GM12878 (cell line): Measurements from ENCODE around the gene IFT88. TPM values are rescaled to one million over a fixed set of nuclear protein-coding genes. Genes with fewer than 3 reads are reported as not detected.

Source experiments
- ATAC-seq: fragments of 200-7000 bp; cut with Tn5 transposase; 3 replicates; pipeline ENCODE4 v1.9.1; 2020; ENCODE audit warnings: mild to moderate bottlenecking, moderate library complexity
- BruUV-seq: library from RNA; stranded (reverse); fragments of 400-500 nt; replicated peaks from 2 replicates; lab custom pipeline; 2021; lab: Mats Ljungman, UMichigan
- CTCF ChIA-PET: fragments of 300-600 bp; sonication (Branson Sonifier 250); formaldehyde crosslinking; extraction: SDS; loops from one replicate; lab custom pipeline; 2021; ENCODE audit warnings: inconsistent platforms; lab: Yijun Ruan, JAX
- POLR2A ChIA-PET: fragments of 350-600 bp; formaldehyde crosslinking; extraction: SDS; loops from one replicate; lab custom pipeline; 2021; ENCODE audit warnings: inconsistent platforms; lab: Charles Lee
- RAD21 ChIA-PET: fragments of 300-600 bp; sonication (Branson Sonifier 250); formaldehyde crosslinking; loops from one replicate; lab custom pipeline; 2023; ENCODE audit warnings: antibody characterized with exemption; ENCODE audit not compliant: unreplicated experiment; lab: Charles Lee
- SMC1A ChIA-PET: fragments of 300-600 bp; sonication (Branson Sonifier 250); formaldehyde crosslinking; loops from one replicate; lab custom pipeline; 2023; ENCODE audit not compliant: unreplicated experiment, uncharacterized antibody; lab: Charles Lee
- DNase-seq: peaks from one replicate; pipeline ENCODE4 v3.0.0-alpha.2; 2011; ENCODE audit warnings: low read depth, low spot score
- FAIRE-seq: peaks from 3 replicates; lab custom pipeline; 2011; peaks lifted over from hg19 to GRCh38; lab: Jason Lieb, UNC
- H2AFZ ChIP-seq: 2 replicates; pipeline ENCODE4 v1.6.0; 2011; ENCODE audit warnings: low read depth, low read length, control low read depth; ENCODE audit not compliant: control insufficient read depth
- H3K27ac ChIP-seq: 2 replicates; pipeline ENCODE4 v1.5.1; 2011; ENCODE audit warnings: control low read depth; ENCODE audit not compliant: control insufficient read depth, insufficient read depth
- H3K27me3 ChIP-seq, 2 experiments: replicated peaks in 1 of 2; 2 replicates each; pipeline versions ENCODE4 v1.6.0 to v1.6.1; 2011; ENCODE audit warnings: low read length in 1 of 2; ENCODE audit not compliant: control insufficient read depth in 2 of 2, insufficient read depth in 2 of 2
- H3K36me3 ChIP-seq, 2 experiments: 2 replicates each; pipeline ENCODE4 v1.5.1; 2011; ENCODE audit warnings: low read length in 1 of 2; ENCODE audit not compliant: control insufficient read depth in 2 of 2, insufficient read depth in 2 of 2
- H3K4me1 ChIP-seq: 2 replicates; pipeline ENCODE4 v1.6.1; 2011; ENCODE audit warnings: mild to moderate bottlenecking, low read length, moderate library complexity, mixed read lengths; ENCODE audit not compliant: control insufficient read depth, insufficient read depth
- H3K4me2 ChIP-seq: 2 replicates; pipeline ENCODE4 v1.6.0; 2011; ENCODE audit warnings: control low read depth; ENCODE audit not compliant: control insufficient read depth, insufficient read depth
- H3K4me3 ChIP-seq: fragments of 200-600 bp; sonication (generic); 2 replicates; pipeline ENCODE4 v1.5.1; 2016
- H3K79me2 ChIP-seq: 2 replicates; pipeline ENCODE4 v1.6.0; 2011; ENCODE audit warnings: low read length; ENCODE audit not compliant: control insufficient read depth, insufficient read depth
- H3K9ac ChIP-seq: 2 replicates; pipeline ENCODE4 v1.8.0; 2011; ENCODE audit warnings: low read length, control low read depth, mixed read lengths; ENCODE audit not compliant: control insufficient read depth, insufficient read depth
- H3K9me3 ChIP-seq: replicated peaks from 3 replicates; pipeline ENCODE4 v1.5.1; 2011; ENCODE audit warnings: mild to moderate bottlenecking, low read length; ENCODE audit not compliant: control insufficient read depth, insufficient read depth
- H4K20me1 ChIP-seq: 2 replicates; pipeline ENCODE4 v1.6.0; 2011; ENCODE audit not compliant: control insufficient read depth, insufficient read depth
- BMI1 ChIP-seq: fragments of 450-650 bp; IDR thresholded peaks from 2 replicates; pipeline ENCODE4 v1.6.1; 2016; ENCODE audit warnings: mild to moderate bottlenecking, moderate library complexity, borderline replicate concordance
- HDAC2 ChIP-seq: fragments of 200-600 bp; sonication (generic); IDR thresholded peaks from 2 replicates; pipeline ENCODE4 v1.6.1; 2017
- KLF5 ChIP-seq: fragments of 450-650 bp; IDR thresholded peaks from 2 replicates; pipeline ENCODE4 v1.6.1; 2014; ENCODE audit warnings: mild to moderate bottlenecking; ENCODE audit not compliant: partially characterized antibody
- MYC ChIP-seq: IDR thresholded peaks from 2 replicates; pipeline ENCODE4 v1.6.1; 2011; ENCODE audit warnings: mild to moderate bottlenecking, low read length, moderate library complexity, inconsistent platforms; ENCODE audit not compliant: insufficient read depth, insufficient replicate concordance, insufficient read length, severe bottlenecking
- POLR2A ChIP-seq: IDR thresholded peaks from 2 replicates; pipeline ENCODE4 v1.6.1; 2011; ENCODE audit warnings: low read depth, mild to moderate bottlenecking, low read length
- POLR2AphosphoS2 ChIP-seq: IDR thresholded peaks from 2 replicates; pipeline ENCODE4 v1.6.1; 2011; ENCODE audit warnings: low read depth, mild to moderate bottlenecking, low read length, improper control_type of control experiment, moderate library complexity
- POLR2AphosphoS5 ChIP-seq: IDR thresholded peaks from 2 replicates; pipeline ENCODE4 v1.6.1; 2011; ENCODE audit warnings: mild to moderate bottlenecking, low read length, inconsistent platforms
- SMARCA5 ChIP-seq: fragments of 450-650 bp; IDR thresholded peaks from 2 replicates; pipeline ENCODE4 v1.6.1; 2017; ENCODE audit warnings: mild to moderate bottlenecking
- SUPT20H ChIP-seq: IDR thresholded peaks from 2 replicates; pipeline ENCODE4 v1.6.1; 2011; ENCODE audit warnings: low read depth, mild to moderate bottlenecking, low read length, moderate library complexity, borderline replicate concordance; ENCODE audit not compliant: control insufficient read depth
- TBL1XR1 ChIP-seq: IDR thresholded peaks from 2 replicates; pipeline ENCODE4 v1.6.1; 2012; ENCODE audit warnings: low read depth, low read length, improper control_type of control experiment
- ZNF24 ChIP-seq: fragments of 450-650 bp; IDR thresholded peaks from 2 replicates; pipeline ENCODE4 v1.6.1; 2017; ENCODE audit warnings: antibody characterized with exemption, mild to moderate bottlenecking
- WGBS: methylation state at CpG from one replicate; pipeline ENCODE4 v1.1.6; 2016; ENCODE audit warnings: low lambda C conversion rate; ENCODE audit not compliant: insufficient replicate concordance, insufficient coverage; ENCODE audit errors: missing lambda C conversion rate; 5-methylcytosine and 5-hydroxymethylcytosine counted together
- in situ Hi-C: fragments of 300-500 bp; cut with MboI; formaldehyde crosslinking; loops from 9 replicates; pipeline ENCODE4 v1.14.3; 2018; ENCODE audit warnings: mixed read lengths
- intact Hi-C: fragments of 100-400 bp; cut with micrococcal nuclease; formaldehyde crosslinking; loops from one replicate; pipeline ENCODE4 v1.14.2; 2022; ENCODE audit not compliant: unreplicated experiment
- polyA plus RNA-seq, 11 experiments: library from polyadenylated mRNA; depleted of rRNA in 4 of 11; unstranded in 6 of 11; stranded (reverse) in 5 of 11; fragments of >200 nt; fragmentation: Nextera tagmentation in 4 of 11; fragmentation: Illumina TruSeq in 1 of 11; extraction: Ambion mirVana in 4 of 11; extraction: Trizol in 1 of 11; gene quantifications; 1 replicate in 1 of 11; 2 replicates in 10 of 11; pipeline versions ENCODE4 v1.2.1 to v1.2.3, GENCODE V29; 2011 to 2016; ENCODE audit warnings: inconsistent platforms in 2 of 11, missing spikeins in 2 of 11, low read depth in 1 of 11
- total RNA-seq, 4 experiments: library from RNA; depleted of rRNA in 3 of 4; stranded (reverse); fragments of >200 nt in 3 of 4; fragmentation: Illumina TruSeq in 1 of 4; extraction: Trizol in 1 of 4; gene quantifications; 2 replicates each; pipeline versions ENCODE4 v1.2.1 to v1.2.3, GENCODE V29; 2013 to 2021
- TF ChIP-seq, protein P1 (sequence below): IDR thresholded peaks from 2 replicates; pipeline ENCODE4 v1.6.1; 2011; ENCODE audit warnings: borderline replicate concordance, low read depth, mild to moderate bottlenecking, moderate library complexity, low read length; ENCODE audit not compliant: insufficient read depth, poor library complexity, severe bottlenecking
- TF ChIP-seq, protein P2 (sequence below): IDR thresholded peaks from 2 replicates; pipeline ENCODE4 v1.6.1; 2011; ENCODE audit warnings: low read depth, low read length, improper control_type of control experiment, borderline replicate concordance
- TF ChIP-seq, protein P3 (sequence below): fragments of 450-650 bp; IDR thresholded peaks from 2 replicates; pipeline ENCODE4 v1.6.1; 2017; ENCODE audit warnings: mild to moderate bottlenecking, moderate library complexity

Gene IFT88
- total and polyA plus RNA-seq, 10 of the 15 experiments (the other 5 are each of a cell fraction or from before 2014, with no cell fraction given), result 2.9 to 5.6 (median 4.1) TPM

DNA sequence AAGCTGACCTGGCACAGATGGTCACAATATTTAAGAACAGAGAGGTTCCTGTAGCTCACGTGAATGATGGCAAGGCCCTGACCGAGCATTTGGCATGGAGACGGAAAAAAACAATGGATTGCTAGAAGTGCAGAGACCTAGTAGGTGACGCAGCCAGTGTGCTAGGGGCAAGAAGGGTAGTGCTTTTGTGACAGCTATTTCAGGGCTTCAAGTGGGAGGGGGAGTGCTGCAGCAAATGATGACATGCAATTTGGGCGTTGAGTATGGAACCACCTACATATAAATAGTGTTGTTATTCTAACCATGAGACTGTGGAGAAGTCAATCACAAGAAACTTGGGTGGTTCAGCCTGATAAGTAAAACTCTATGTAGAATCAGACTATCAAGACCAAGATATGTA lies 70.9 kb downstream of the IFT88 start:
- DNase-seq, result no peak
- H3K9me3 ChIP-seq, result no peaks in the 10 kb centered on the region
- in situ Hi-C loops, result no loop called here
- intact Hi-C loops, result no loop called here
- H3K27ac ChIP-seq, result no peak overlapping the region
- no peaks in the 10 kb centered on the region for H3K36me3 ChIP-seq
- no peak overlapping the region for H3K4me2 ChIP-seq
- CTCF ChIA-PET, result interaction anchor here (1.3 kb wide), 1 partner anchor 11 kb away, joined by 3 read pairs; no protein-coding TSS in a partner anchor
- no peak overlapping the region for H3K4me3 ChIP-seq
- no peak overlapping the region for H2AFZ ChIP-seq
- SMC1A ChIA-PET, result interaction anchor here (0.7 kb wide), 1 partner anchor 141 kb away, joined by 3 read pairs; no protein-coding TSS in a partner anchor
- H3K4me1 ChIP-seq, result no peaks in the 10 kb centered on the region
- no TSS peak for BruUV-seq
- POLR2A ChIA-PET, result no interaction called here
- TF ChIP-seq, protein P1, sequence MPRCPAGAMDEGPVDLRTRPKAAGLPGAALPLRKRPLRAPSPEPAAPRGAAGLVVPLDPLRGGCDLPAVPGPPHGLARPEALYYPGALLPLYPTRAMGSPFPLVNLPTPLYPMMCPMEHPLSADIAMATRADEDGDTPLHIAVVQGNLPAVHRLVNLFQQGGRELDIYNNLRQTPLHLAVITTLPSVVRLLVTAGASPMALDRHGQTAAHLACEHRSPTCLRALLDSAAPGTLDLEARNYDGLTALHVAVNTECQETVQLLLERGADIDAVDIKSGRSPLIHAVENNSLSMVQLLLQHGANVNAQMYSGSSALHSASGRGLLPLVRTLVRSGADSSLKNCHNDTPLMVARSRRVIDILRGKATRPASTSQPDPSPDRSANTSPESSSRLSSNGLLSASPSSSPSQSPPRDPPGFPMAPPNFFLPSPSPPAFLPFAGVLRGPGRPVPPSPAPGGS, result no peak
- no peak for TF ChIP-seq POLR2AphosphoS5
- TF ChIP-seq KLF5, result no peak
- no peak for TF ChIP-seq MYC
- TF ChIP-seq SMARCA5, result no peak
- TF ChIP-seq SUPT20H, result no peak
- no peak for TF ChIP-seq BMI1
- TF ChIP-seq, protein P2, sequence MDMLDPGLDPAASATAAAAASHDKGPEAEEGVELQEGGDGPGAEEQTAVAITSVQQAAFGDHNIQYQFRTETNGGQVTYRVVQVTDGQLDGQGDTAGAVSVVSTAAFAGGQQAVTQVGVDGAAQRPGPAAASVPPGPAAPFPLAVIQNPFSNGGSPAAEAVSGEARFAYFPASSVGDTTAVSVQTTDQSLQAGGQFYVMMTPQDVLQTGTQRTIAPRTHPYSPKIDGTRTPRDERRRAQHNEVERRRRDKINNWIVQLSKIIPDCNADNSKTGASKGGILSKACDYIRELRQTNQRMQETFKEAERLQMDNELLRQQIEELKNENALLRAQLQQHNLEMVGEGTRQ, result no peak
- TF ChIP-seq HDAC2, result no peak
- no peak for TF ChIP-seq ZNF24
- no peak for TF ChIP-seq TBL1XR1
- TF ChIP-seq POLR2A, result no peak
- TF ChIP-seq, protein P3, sequence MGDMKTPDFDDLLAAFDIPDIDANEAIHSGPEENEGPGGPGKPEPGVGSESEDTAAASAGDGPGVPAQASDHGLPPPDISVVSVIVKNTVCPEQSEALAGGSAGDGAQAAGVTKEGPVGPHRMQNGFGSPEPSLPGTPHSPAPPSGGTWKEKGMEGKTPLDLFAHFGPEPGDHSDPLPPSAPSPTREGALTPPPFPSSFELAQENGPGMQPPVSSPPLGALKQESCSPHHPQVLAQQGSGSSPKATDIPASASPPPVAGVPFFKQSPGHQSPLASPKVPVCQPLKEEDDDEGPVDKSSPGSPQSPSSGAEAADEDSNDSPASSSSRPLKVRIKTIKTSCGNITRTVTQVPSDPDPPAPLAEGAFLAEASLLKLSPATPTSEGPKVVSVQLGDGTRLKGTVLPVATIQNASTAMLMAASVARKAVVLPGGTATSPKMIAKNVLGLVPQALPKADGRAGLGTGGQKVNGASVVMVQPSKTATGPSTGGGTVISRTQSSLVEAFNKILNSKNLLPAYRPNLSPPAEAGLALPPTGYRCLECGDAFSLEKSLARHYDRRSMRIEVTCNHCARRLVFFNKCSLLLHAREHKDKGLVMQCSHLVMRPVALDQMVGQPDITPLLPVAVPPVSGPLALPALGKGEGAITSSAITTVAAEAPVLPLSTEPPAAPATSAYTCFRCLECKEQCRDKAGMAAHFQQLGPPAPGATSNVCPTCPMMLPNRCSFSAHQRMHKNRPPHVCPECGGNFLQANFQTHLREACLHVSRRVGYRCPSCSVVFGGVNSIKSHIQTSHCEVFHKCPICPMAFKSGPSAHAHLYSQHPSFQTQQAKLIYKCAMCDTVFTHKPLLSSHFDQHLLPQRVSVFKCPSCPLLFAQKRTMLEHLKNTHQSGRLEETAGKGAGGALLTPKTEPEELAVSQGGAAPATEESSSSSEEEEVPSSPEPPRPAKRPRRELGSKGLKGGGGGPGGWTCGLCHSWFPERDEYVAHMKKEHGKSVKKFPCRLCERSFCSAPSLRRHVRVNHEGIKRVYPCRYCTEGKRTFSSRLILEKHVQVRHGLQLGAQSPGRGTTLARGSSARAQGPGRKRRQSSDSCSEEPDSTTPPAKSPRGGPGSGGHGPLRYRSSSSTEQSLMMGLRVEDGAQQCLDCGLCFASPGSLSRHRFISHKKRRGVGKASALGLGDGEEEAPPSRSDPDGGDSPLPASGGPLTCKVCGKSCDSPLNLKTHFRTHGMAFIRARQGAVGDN, result no peak
- TF ChIP-seq POLR2AphosphoS2, result no peak
- TF ChIP-seq, all 136 proteins: peak for 0
- no peaks in the 10 kb centered on the region for H3K27me3 ChIP-seq
- H3K79me2 ChIP-seq, result no peaks in the 10 kb centered on the region
- ATAC-seq (no peak), FAIRE-seq (no peak)
- no peaks in the 10 kb centered on the region for H4K20me1 ChIP-seq
- no peak overlapping the region for H3K9ac ChIP-seq
- WGBS, result 89% methylated on average over 5 of the region's 5 CpGs
- RAD21 ChIA-PET, result no interaction called here
